Measurements from ENCODE around the gene ARV1.

GRCh38 chr1:230986976-230987375, 8.1 kb downstream of the ARV1 start:
- TF ChIP-seq FOXM1 (CRISPR knock-in tag; IDR thresholded peaks at IDR 0.05), result no peak
- TF ChIP-seq YEATS2 (CRISPR knock-in tag; IDR thresholded peaks at IDR 0.05; ENCODE audit: borderline replicate concordance), result no peak
- TF ChIP-seq POLR2AphosphoS2 (IDR thresholded peaks at IDR 0.05; ENCODE audit: low read depth, low read length), result no peak
- TF ChIP-seq HMG20A (CRISPR knock-in tag; IDR thresholded peaks at IDR 0.05; ENCODE audit: borderline replicate concordance), result no peak
- no peak for TF ChIP-seq ATF1 (CRISPR knock-in tag; IDR thresholded peaks at IDR 0.05)
- TF ChIP-seq POLR2A (IDR thresholded peaks at IDR 0.05; ENCODE audit: insufficient read depth in 1 of 2, low read depth in 2 of 2, low read length in 2 of 2), result no peak
- no peak for TF ChIP-seq EP300 (IDR thresholded peaks at IDR 0.05; ENCODE audit: low read depth in 2 of 2, low read length in 2 of 2)
- no peak for TF ChIP-seq EP300 (CRISPR knock-in tag; IDR thresholded peaks at IDR 0.05; ENCODE audit: borderline replicate concordance)
- no peak for TF ChIP-seq ZNF274 (CRISPR knock-in tag; IDR thresholded peaks at IDR 0.05)
- no peak for TF ChIP-seq ZBED4 (CRISPR knock-in tag; IDR thresholded peaks at IDR 0.05; ENCODE audit: borderline replicate concordance)

Data from HepG2 (cell line).